Keratinocyte (primary cell): ENCODE results near the gene FBXW2. TPM values are rescaled to one million over a fixed set of nuclear protein-coding genes. Genes with fewer than 3 reads are reported as not detected.

Source experiments
- DNase-seq: peaks from one replicate; pipeline ENCODE4 v3.0.0-alpha.2; 2011; ENCODE audit warnings: low read depth, missing footprints, low spot score
- FAIRE-seq: peaks from 2 replicates; lab custom pipeline; 2011; peaks lifted over from hg19 to GRCh38; lab: Jason Lieb, UNC
- H2AFZ ChIP-seq: 2 replicates; pipeline ENCODE4 v1.6.0; 2012; ENCODE audit warnings: low read length, control low read depth, inconsistent platforms; ENCODE audit not compliant: control insufficient read depth
- H3K27ac ChIP-seq: 2 replicates; pipeline ENCODE4 v1.5.1; 2011; ENCODE audit warnings: low read length; ENCODE audit not compliant: control insufficient read depth, insufficient read depth
- H3K27me3 ChIP-seq: 3 replicates; pipeline ENCODE4 v1.6.0; 2011; ENCODE audit warnings: low read length; ENCODE audit not compliant: control insufficient read depth, insufficient read depth; ENCODE audit errors: extremely low read depth
- H3K36me3 ChIP-seq, 2 experiments: 2 replicates in 1 of 2; 3 replicates in 1 of 2; pipeline ENCODE4 v1.5.1; 2011; ENCODE audit warnings: low read length in 2 of 2, mild to moderate bottlenecking in 1 of 2; ENCODE audit not compliant: control insufficient read depth in 2 of 2, insufficient read depth in 2 of 2; ENCODE audit errors: extremely low read depth in 1 of 2
- H3K4me1 ChIP-seq: 3 replicates; pipeline ENCODE4 v1.5.1; 2011; ENCODE audit warnings: low read length; ENCODE audit not compliant: control insufficient read depth, insufficient read depth; ENCODE audit errors: extremely low read depth
- H3K4me2 ChIP-seq: 3 replicates; pipeline ENCODE4 v1.6.0; 2011; ENCODE audit warnings: low read depth, low read length; ENCODE audit not compliant: control insufficient read depth, insufficient read depth; ENCODE audit errors: extremely low read depth
- H3K4me3 ChIP-seq, 3 experiments: fragments of 200-600 bp in 1 of 3; sonication (generic) in 1 of 3; 2 replicates in 2 of 3; 3 replicates in 1 of 3; pipeline ENCODE4 v1.5.1; 2011 to 2016; ENCODE audit warnings: low read length in 3 of 3, mild to moderate bottlenecking in 3 of 3, control low read depth in 2 of 3, inconsistent platforms in 1 of 3, low read depth in 1 of 3, mixed read lengths in 1 of 3, mixed run types in 1 of 3, moderate library complexity in 1 of 3; ENCODE audit not compliant: control insufficient read depth in 2 of 3, insufficient read depth in 2 of 3; ENCODE audit errors: extremely low read depth in 1 of 3
- H3K79me2 ChIP-seq: 2 replicates; pipeline ENCODE4 v1.6.0; 2012; ENCODE audit warnings: low read length; ENCODE audit not compliant: control insufficient read depth, insufficient read depth
- H3K9ac ChIP-seq: 3 replicates; pipeline ENCODE4 v1.6.0; 2011; ENCODE audit warnings: low read length; ENCODE audit not compliant: control insufficient read depth, insufficient read depth; ENCODE audit errors: extremely low read depth
- H3K9me1 ChIP-seq: 3 replicates; pipeline ENCODE4 v1.6.0; 2011; ENCODE audit warnings: low read length; ENCODE audit not compliant: control insufficient read depth, insufficient read depth; ENCODE audit errors: extremely low read depth
- H3K9me3 ChIP-seq: 2 replicates; pipeline ENCODE4 v1.5.1; 2012; ENCODE audit warnings: low read depth, low read length; ENCODE audit not compliant: control insufficient read depth
- H4K20me1 ChIP-seq: 3 replicates; pipeline ENCODE4 v1.6.0; 2011; ENCODE audit warnings: low read length; ENCODE audit not compliant: control insufficient read depth, insufficient read depth; ENCODE audit errors: extremely low read depth
- CTCF ChIP-seq, 3 experiments: IDR thresholded peaks in 1 of 3; conservative IDR thresholded peaks in 1 of 3; optimal IDR thresholded peaks in 1 of 3; 2 replicates in 2 of 3; 3 replicates in 1 of 3; pipeline versions ENCODE3 to v1.5.1; 2011; ENCODE audit warnings: low read length in 3 of 3, mild to moderate bottlenecking in 3 of 3, moderate library complexity in 2 of 3, control low read depth in 1 of 3, inconsistent platforms in 1 of 3; ENCODE audit not compliant: insufficient read depth in 2 of 3; ENCODE audit errors: extremely low read depth in 1 of 3
- EZH2 ChIP-seq: IDR thresholded peaks from one replicate; pipeline ENCODE4 v1.6.1; 2012; ENCODE audit warnings: inconsistent platforms, mild to moderate bottlenecking, low read length, moderate library complexity
- dilution Hi-C: fragments of 300-500 bp; cut with MboI; formaldehyde crosslinking; loops from one replicate; pipeline ENCODE4 v1.7.0; 2020; ENCODE audit warnings: low sequenced_read_pairs; ENCODE audit not compliant: extremely low pct_ligation_motif_present
- polyA plus RNA-seq, 5 experiments: library from polyadenylated mRNA; depleted of rRNA in 3 of 5; stranded (reverse) in 3 of 5; stranded (forward) in 1 of 5; unstranded in 1 of 5; fragments of >200 nt; gene quantifications; 1 replicate in 1 of 5; 2 replicates in 3 of 5; 3 replicates in 1 of 5; pipeline versions ENCODE4 v1.2.1 to v1.2.3, GENCODE V29; 2011 to 2012; ENCODE audit warnings: missing spikeins in 2 of 5, low read depth in 1 of 5, low replicate concordance in 1 of 5

The FBXW2 gene
- polyA plus RNA-seq, 1 donor (not counting 4 experiments of a cell fraction or from before 2014, with no cell fraction given): 68.3 TPM

- Histone ChIP-seq H4K20me1 (no peaks in the 10 kb centered on the region), H3K9me1 (no peaks in the 10 kb centered on the region), H3K9ac (no peak overlapping the region), H2AFZ (no peak overlapping the region), H3K4me2 (no peak overlapping the region), H3K9me3 (no peaks in the 10 kb centered on the region), H3K79me2 (no peaks in the 10 kb centered on the region), H3K36me3 (no peaks in the 10 kb centered on the region), H3K27me3 (no peaks in the 10 kb centered on the region), H3K4me1 (no peaks in the 10 kb centered on the region), H3K27ac (no peak overlapping the region), H3K4me3 (no peak overlapping the region)
- dilution Hi-C loops: no loop called here
- TF ChIP-seq EZH2 (no peak), CTCF (optimal IDR thresholded peaks at IDR 0.05 in 1 of 3, IDR thresholded peaks at IDR 0.05 in 1 of 3, conservative IDR thresholded peaks at IDR 0.05 in 1 of 3; ENCODE audit: extremely low read depth in 1 of 3, insufficient read depth in 2 of 3, low read length in 3 of 3) (no peak)
- FAIRE-seq (no peak), DNase-seq (no peak)
These were observed 69.7 kb downstream of the FBXW2 start for GRCh38 chr9:120723565-120723964.

GRCh38 chr9:120720404-120720803, 72.8 kb downstream of the FBXW2 start:
- dilution Hi-C loops: no loop called here
- no peak overlapping the region for H2AFZ ChIP-seq
- no peak overlapping the region for H3K27ac ChIP-seq
- H3K4me1 ChIP-seq: peaks cover 2% of the 10 kb centered on the region
- no peak overlapping the region for H3K4me2 ChIP-seq
- TF ChIP-seq EZH2 (no peak), CTCF (optimal IDR thresholded peaks at IDR 0.05 in 1 of 3, IDR thresholded peaks at IDR 0.05 in 1 of 3, conservative IDR thresholded peaks at IDR 0.05 in 1 of 3; ENCODE audit: extremely low read depth in 1 of 3, insufficient read depth in 2 of 3, low read length in 3 of 3) (no peak)
- H4K20me1 ChIP-seq: no peaks in the 10 kb centered on the region
- H3K9ac ChIP-seq: no peak overlapping the region
- no peaks in the 10 kb centered on the region for H3K36me3 ChIP-seq
- FAIRE-seq: no peak
- no peaks in the 10 kb centered on the region for H3K79me2 ChIP-seq
- no peak for DNase-seq
- H3K9me1 ChIP-seq: no peaks in the 10 kb centered on the region
- H3K9me3 ChIP-seq: no peaks in the 10 kb centered on the region
- no peaks in the 10 kb centered on the region for H3K27me3 ChIP-seq
- no peak overlapping the region for H3K4me3 ChIP-seq
